Hematopoietic multipotent progenitor cell treated with erythropoietin and hydrocortisone succinate and interleukin-3 and kit ligand, for 17 days (in vitro differentiated cells): ENCODE results near the gene EPHB1.

Experiments
- DNase-seq: peaks from one replicate; pipeline ENCODE4 v3.0.0-alpha.2; 2015; ENCODE audit warnings: low spot score

Gene EPHB1

GRCh38 chr3:134911586-134912548 lies 116.8 kb downstream of the EPHB1 start:
- DNase-seq: no peak

DNA sequence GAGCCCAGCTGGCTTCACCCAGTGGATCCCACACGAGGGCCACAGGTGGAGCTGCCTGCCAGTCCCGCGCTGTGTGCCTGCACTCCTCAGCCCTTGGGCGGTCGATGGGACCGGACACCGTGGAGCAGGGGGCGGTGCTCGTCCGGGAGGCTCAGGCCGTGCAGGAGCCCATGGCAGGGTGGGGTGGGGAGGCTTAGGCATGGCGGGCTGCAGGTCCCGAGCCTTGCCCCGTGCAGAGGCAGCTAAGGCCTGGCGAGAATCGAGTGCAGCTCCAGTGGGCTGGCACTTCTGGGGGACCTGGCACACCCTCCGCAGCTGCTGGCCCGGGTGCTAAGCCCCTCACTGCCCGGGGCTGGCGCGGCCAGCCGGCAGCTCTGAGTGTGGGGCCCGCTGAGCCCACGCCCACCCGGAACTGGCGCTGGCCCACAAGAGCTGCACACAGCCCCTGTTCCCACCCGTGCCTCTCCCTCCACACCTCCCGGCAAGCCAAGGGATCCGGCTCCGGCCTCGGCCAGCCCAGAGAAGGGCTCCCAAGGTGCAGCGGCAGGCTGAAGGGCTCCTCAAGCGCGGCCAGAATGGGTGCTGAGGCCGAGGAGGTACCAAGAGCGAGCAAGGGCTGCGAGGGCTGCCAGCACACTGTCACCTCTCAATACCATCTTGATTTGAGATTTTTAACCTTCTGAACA lies 121.4 kb downstream of the EPHB1 start:
- no peak for DNase-seq

GRCh38 chr3:134917631-134918030 lies 122.6 kb downstream of the EPHB1 start:
- no peak for DNase-seq

- DNase-seq: no peak
Observed at GRCh38 chr3:134918441-134918840, 123.4 kb downstream of the EPHB1 start.

DNA sequence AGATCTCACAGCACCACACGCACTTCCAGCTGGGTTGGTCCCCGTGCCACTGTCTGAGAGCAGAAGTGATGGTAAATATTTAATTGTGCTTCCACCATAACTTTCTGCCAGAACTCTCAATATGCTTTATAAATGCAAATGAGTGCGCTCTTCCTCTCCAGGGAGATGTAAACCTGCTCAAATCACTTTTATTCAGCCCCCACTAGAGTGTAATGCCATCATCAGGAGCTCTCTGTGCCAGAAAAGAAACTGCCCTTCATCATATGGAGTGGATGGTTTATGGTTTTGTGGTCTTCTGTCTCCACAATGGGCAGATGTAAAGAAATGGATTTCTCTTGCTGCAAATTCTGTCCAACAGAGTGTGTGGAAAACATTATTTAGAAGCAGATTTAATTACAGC lies 127.0 kb downstream of the EPHB1 start:
- DNase-seq: no peak

- no peak for DNase-seq
Observed at GRCh38 chr3:134922866-134923265, 127.8 kb downstream of the EPHB1 start.

- DNase-seq: no peak
Observed at GRCh38 chr3:134923286-134923685, 128.2 kb downstream of the EPHB1 start.

GRCh38 chr3:134927599-134927998 lies 132.5 kb downstream of the EPHB1 start:
- no peak for DNase-seq

DNA sequence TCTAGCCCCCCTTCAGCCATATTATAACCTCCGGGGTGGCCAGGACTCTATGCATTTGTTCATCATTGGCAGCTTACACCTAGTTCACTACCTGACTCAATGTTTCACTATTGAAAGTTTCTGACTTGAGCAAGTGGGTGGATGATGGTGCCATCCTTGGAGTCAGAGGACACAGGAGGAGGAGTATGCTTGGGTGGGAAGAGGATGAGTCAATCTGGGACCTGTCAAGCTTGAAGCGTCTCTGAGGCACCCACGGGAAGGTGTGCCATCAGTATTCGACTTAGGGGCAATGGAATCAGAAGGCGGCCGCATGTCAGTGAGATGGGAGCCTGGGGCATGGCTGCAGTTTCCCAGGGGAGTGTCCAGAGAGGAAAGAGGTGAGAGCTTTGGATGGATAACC lies 133.3 kb downstream of the EPHB1 start:
- DNase-seq: no peak

DNA sequence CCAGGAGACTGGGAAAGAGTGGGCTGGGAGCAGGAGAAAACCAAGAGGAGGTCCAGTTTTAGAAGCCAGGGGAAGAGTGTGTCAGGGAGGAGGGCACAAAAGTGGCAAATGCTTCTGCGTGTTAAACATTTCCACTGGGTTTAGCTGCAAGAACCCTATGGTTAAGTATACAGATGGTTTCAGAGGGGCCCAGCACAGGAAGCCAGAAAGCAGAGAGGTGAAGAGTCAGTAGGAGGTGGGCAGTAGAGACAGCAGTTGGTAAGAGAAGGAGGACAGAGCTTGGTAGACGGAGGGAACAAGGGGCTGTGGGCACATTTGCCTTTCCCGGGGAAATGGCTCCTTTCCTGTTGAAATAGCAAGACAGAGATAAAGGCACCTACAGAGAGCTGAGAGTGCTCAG lies 133.8 kb downstream of the EPHB1 start:
- DNase-seq: no peak

DNA sequence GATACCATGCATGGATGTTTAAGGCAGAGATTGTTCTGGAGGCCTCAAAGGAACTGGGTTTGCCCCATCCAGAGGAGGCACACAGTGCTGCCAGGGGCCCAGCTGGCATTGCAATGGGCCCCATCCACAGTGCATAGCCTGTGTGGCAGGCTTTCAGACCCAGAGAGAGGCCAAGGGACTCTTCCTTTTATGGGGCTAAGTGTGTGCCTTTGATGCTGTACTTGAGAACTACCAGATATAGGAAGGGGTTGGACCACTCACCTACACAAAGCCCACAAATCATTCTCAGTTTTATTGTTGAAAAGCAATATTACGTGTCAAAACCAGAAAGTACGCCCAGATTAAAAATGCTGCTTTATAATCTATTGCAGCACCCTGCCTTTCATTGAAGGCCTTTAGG lies 134.9 kb downstream of the EPHB1 start:
- no peak for DNase-seq

GRCh38 chr3:134931045-134931785 lies 136.2 kb downstream of the EPHB1 start:
- no peak for DNase-seq

- DNase-seq: no peak
Observed at GRCh38 chr3:134932035-134932434, 137.0 kb downstream of the EPHB1 start.

- DNase-seq: no peak
Observed at GRCh38 chr3:134933997-134934396, 138.9 kb downstream of the EPHB1 start.

GRCh38 chr3:134934933-134935332 lies 139.9 kb downstream of the EPHB1 start:
- DNase-seq: no peak

GRCh38 chr3:134937256-134938028 lies 142.4 kb downstream of the EPHB1 start:
- no peak for DNase-seq

- DNase-seq: no peak
Observed at GRCh38 chr3:134938029-134938525, 143.0 kb downstream of the EPHB1 start.

- no peak for DNase-seq
Observed at GRCh38 chr3:134939978-134940377, 144.9 kb downstream of the EPHB1 start.

DNA sequence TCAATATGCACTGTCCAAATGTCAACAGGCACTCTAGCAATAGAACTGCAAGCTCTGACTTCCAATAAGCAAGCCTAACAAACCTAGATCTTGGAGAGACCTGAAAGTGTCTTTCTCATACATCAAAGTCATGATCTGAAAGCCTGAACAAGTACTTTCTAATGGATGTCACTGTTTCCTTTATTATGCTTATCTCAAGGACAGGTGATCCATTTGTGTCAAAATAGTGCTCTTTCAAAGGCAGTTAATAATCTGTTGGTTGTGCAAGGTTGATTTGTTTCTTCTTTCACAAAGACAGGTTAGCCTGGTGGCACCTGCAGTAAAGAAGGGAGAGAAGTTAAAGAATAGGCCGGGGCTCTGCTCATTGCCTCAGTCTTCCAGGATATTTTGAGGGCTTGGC lies 146.8 kb downstream of the EPHB1 start:
- no peak for DNase-seq

DNA sequence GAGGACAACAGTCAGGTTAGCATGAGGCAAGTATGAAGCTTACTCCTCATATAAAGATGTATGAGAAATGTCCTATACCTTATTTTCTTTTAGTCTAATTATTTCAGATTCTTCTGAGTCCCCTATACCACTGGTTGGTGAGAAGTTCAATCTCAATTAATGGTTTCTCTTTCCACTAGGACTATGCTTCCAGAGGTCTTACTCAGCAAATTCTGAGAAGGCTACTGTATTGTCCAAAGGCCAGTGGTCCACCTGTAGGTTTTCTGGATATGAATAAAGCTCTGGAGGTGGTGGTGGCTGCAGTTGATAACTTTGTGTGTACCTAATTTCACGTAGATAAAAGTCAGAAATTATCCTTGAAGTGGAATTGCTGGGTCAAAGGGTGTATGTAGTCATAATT lies 149.4 kb downstream of the EPHB1 start:
- no peak for DNase-seq

DNA sequence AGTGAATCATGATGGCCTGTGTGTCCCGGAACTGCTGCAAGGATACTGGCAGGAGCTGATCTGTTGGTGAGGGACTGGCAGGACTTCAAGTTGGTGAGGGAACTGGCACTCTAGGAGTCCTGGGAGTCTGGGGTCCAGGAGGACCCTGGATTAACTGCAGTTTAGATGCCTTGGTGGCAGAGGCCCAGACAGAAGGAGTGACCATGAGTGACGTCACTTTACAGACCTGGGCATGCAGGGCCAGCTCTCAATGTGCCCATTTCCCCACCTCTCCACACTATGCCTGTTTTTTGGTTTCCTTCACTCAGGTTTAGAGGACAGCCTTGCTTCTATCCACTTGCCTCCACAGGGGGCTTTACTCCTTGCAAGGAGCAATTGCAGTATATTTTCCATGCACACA lies 154.1 kb downstream of the EPHB1 start:
- DNase-seq: no peak

GRCh38 chr3:134952371-134952770 lies 157.3 kb downstream of the EPHB1 start:
- DNase-seq: no peak
